ENCODE results near the gene MADCAM1.

The MADCAM1 gene

GRCh38 chr19:460877-461720 is 35.2 kb upstream of the MADCAM1 start, which contains the start of gene SHC2:
SHC2 (minus strand) TSS chr19:461033; CDS start chr19:460996, 37 bp downstream.
- TF ChIP-seq CTCF (IDR thresholded peaks at IDR 0.05; ENCODE audit: low read length): no peak
- no peak for TF ChIP-seq EZH2 (IDR thresholded peaks at IDR 0.05; ENCODE audit: borderline replicate concordance, low read length)
- Histone ChIP-seq H3K9me3 (ENCODE audit: low read length) (no peaks in the 10 kb centered on the region), H3K27me3 (ENCODE audit: insufficient read depth, low read length) (no peaks in the 10 kb centered on the region), H2AFZ (ENCODE audit: low read length) (no peak within 1 kb of the TSS), H3F3A (ENCODE audit: insufficient read depth, low read length) (no peaks in the 10 kb centered on the region), H3K9ac (ENCODE audit: low read length) (no peak within 1 kb of the TSS), H3K9me2 (ENCODE audit: low read depth, low read length) (no peaks in the 10 kb centered on the region), H3K27ac (ENCODE audit: low read depth, low read length, poor library complexity, severe bottlenecking) (no peak within 1 kb of the TSS), H4K20me1 (ENCODE audit: insufficient read depth, low read length) (no peaks in the 10 kb centered on the region), H3K4me2 (ENCODE audit: low read length) (no peak within 1 kb of the TSS), H3K79me2 (ENCODE audit: insufficient read depth, low read length) (no peaks in the 10 kb centered on the region), H3K4me3 (ENCODE audit: low read depth, low read length, poor library complexity, severe bottlenecking) (no peak within 1 kb of the TSS), H3K4me1 (ENCODE audit: insufficient read depth, low read length, severe bottlenecking) (no peaks in the 10 kb centered on the region), H3K36me3 (ENCODE audit: insufficient read depth, low read length) (no peaks in the 10 kb centered on the region)

GRCh38 chr19:461721-462551 is 34.4 kb upstream of the MADCAM1 start:
- Histone ChIP-seq H3K4me3 (ENCODE audit: low read depth, low read length, poor library complexity, severe bottlenecking) (no peak overlapping the region), H3K4me2 (ENCODE audit: low read length) (no peak overlapping the region), H3K36me3 (ENCODE audit: insufficient read depth, low read length) (no peaks in the 10 kb centered on the region), H3K27ac (ENCODE audit: low read depth, low read length, poor library complexity, severe bottlenecking) (no peak overlapping the region), H3K9ac (ENCODE audit: low read length) (no peak overlapping the region), H3K27me3 (ENCODE audit: insufficient read depth, low read length) (no peaks in the 10 kb centered on the region), H3K9me2 (ENCODE audit: low read depth, low read length) (no peaks in the 10 kb centered on the region), H2AFZ (ENCODE audit: low read length) (no peak overlapping the region), H3K4me1 (ENCODE audit: insufficient read depth, low read length, severe bottlenecking) (no peaks in the 10 kb centered on the region), H3K79me2 (ENCODE audit: insufficient read depth, low read length) (no peaks in the 10 kb centered on the region), H3K9me3 (ENCODE audit: low read length) (no peaks in the 10 kb centered on the region), H3F3A (ENCODE audit: insufficient read depth, low read length) (no peaks in the 10 kb centered on the region), H4K20me1 (ENCODE audit: insufficient read depth, low read length) (no peaks in the 10 kb centered on the region)
- no peak for TF ChIP-seq CTCF (IDR thresholded peaks at IDR 0.05; ENCODE audit: low read length)
- no peak for TF ChIP-seq EZH2 (IDR thresholded peaks at IDR 0.05; ENCODE audit: borderline replicate concordance, low read length)

GRCh38 chr19:463483-464207 is 32.6 kb upstream of the MADCAM1 start:
- no peaks in the 10 kb centered on the region for H3K9me2 ChIP-seq (ENCODE audit: low read depth, low read length)
- H3K36me3 ChIP-seq (ENCODE audit: insufficient read depth, low read length): no peaks in the 10 kb centered on the region
- H4K20me1 ChIP-seq (ENCODE audit: insufficient read depth, low read length): no peaks in the 10 kb centered on the region
- no peak overlapping the region for H3K4me3 ChIP-seq (ENCODE audit: low read depth, low read length, poor library complexity, severe bottlenecking)
- H2AFZ ChIP-seq (ENCODE audit: low read length): no peak overlapping the region
- TF ChIP-seq CTCF (IDR thresholded peaks at IDR 0.05; ENCODE audit: low read length): no peak
- no peak for TF ChIP-seq EZH2 (IDR thresholded peaks at IDR 0.05; ENCODE audit: borderline replicate concordance, low read length)
- H3K4me1 ChIP-seq (ENCODE audit: insufficient read depth, low read length, severe bottlenecking): no peaks in the 10 kb centered on the region
- no peak overlapping the region for H3K9ac ChIP-seq (ENCODE audit: low read length)
- no peak overlapping the region for H3K4me2 ChIP-seq (ENCODE audit: low read length)
- no peaks in the 10 kb centered on the region for H3K9me3 ChIP-seq (ENCODE audit: low read length)
- no peaks in the 10 kb centered on the region for H3K27me3 ChIP-seq (ENCODE audit: insufficient read depth, low read length)
- H3K27ac ChIP-seq (ENCODE audit: low read depth, low read length, poor library complexity, severe bottlenecking): no peak overlapping the region
- no peaks in the 10 kb centered on the region for H3K79me2 ChIP-seq (ENCODE audit: insufficient read depth, low read length)
- no peaks in the 10 kb centered on the region for H3F3A ChIP-seq (ENCODE audit: insufficient read depth, low read length)
